Activated CD4-positive, alpha-beta T cell treated with anti-CD3 and anti-CD28 coated beads, Interleukin-2, Interleukin-6, amounts not matched to agents 100 ng/mL and 50 ng/mL, durations not matched to agents 16 hours and 8 hours (primary cell): ENCODE data around the gene RAMP3.
"Not testable (repeated sequence)": the region's sequence is repeated elsewhere in the genome, so short reads cannot be mapped to it uniquely, and the experiment has no call there.

Experiments used
- DNase-seq: peaks from one replicate; pipeline ENCODE4 v3.0.0-alpha.2; 2020

Gene RAMP3

GRCh38 chr7:45157653-45158401 lies at the start of gene RAMP3:
RAMP3 (plus strand) TSS chr7:45157791; CDS start chr7:45157829, 38 bp downstream.
- no peak for DNase-seq

- no peak for DNase-seq
Observed at GRCh38 chr7:45108863-45109262, 48.7 kb upstream of the RAMP3 start.

- DNase-seq: peak; percentile 96
Observed at GRCh38 chr7:45111298-45112223, 46.0 kb upstream of the RAMP3 start, which contains the start of gene TBRG4. TBRG4 (minus strand) TSS chr7:45111697; CDS start chr7:45109237, 2,460 bp downstream.

GRCh38 chr7:45112648-45113047 lies 44.9 kb upstream of the RAMP3 start:
- DNase-seq: no peak

- not testable (repeated sequence) for DNase-seq
Observed at GRCh38 chr7:45114257-45114656, 43.3 kb upstream of the RAMP3 start.

- DNase-seq: no peak
Observed at GRCh38 chr7:45114926-45115325, 42.7 kb upstream of the RAMP3 start.

GRCh38 chr7:45116048-45116447 lies 41.5 kb upstream of the RAMP3 start:
- DNase-seq: no peak

- no peak for DNase-seq
Observed at GRCh38 chr7:45117582-45117981, 40.0 kb upstream of the RAMP3 start.

GRCh38 chr7:45118292-45118691 lies 39.3 kb upstream of the RAMP3 start:
- no peak for DNase-seq

GRCh38 chr7:45118889-45119331 lies 38.7 kb upstream of the RAMP3 start:
- no peak for DNase-seq

GRCh38 chr7:45119550-45119949 lies 38.0 kb upstream of the RAMP3 start:
- DNase-seq: no peak

GRCh38 chr7:45122975-45123860 lies 34.4 kb upstream of the RAMP3 start:
- no peak for DNase-seq

GRCh38 chr7:45123913-45124710 lies 33.5 kb upstream of the RAMP3 start:
- DNase-seq: no peak

- no peak for DNase-seq
Observed at GRCh38 chr7:45125193-45125904, 32.2 kb upstream of the RAMP3 start.

GRCh38 chr7:45126201-45126600 lies 31.4 kb upstream of the RAMP3 start:
- no peak for DNase-seq

GRCh38 chr7:45126920-45127319 lies 30.7 kb upstream of the RAMP3 start:
- no peak for DNase-seq

- no peak for DNase-seq
Observed at GRCh38 chr7:45129181-45129800, 28.3 kb upstream of the RAMP3 start.

GRCh38 chr7:45129906-45130305 lies 27.7 kb upstream of the RAMP3 start:
- DNase-seq: no peak

- no peak for DNase-seq
Observed at GRCh38 chr7:45130910-45131309, 26.7 kb upstream of the RAMP3 start.

- no peak for DNase-seq
Observed at GRCh38 chr7:45131891-45132290, 25.7 kb upstream of the RAMP3 start.
